ENCODE results near the gene KRT16. TPM values are rescaled to one million over a fixed set of nuclear protein-coding genes. Genes with fewer than 3 reads are reported as not detected.

Gene KRT16
- polyA plus RNA-seq, 12 donors: 0.90 to 3.9 (median 1.5) TPM; not detected in 9

Other genes with a start within 250 kb of the KRT16 start
- gene KRT33B, start 243.0 kb downstream of the KRT16 start, polyA plus RNA-seq (ENCODE audit: insufficient read length in 12 of 12): under 1 TPM in 3 of 12 donors, not detected in 9; 0.13 to 0.15 (median 0.14) TPM
- under 1 TPM in 1 of 12 donors, not detected in 11; 0.33 TPM for gene KRT34, start 230.5 kb downstream of the KRT16 start, polyA plus RNA-seq (ENCODE audit: insufficient read length in 12 of 12)
- gene KRT31, start 215.2 kb downstream of the KRT16 start, polyA plus RNA-seq (ENCODE audit: insufficient read length in 12 of 12): 1 to 10 TPM in 10 of 12 donors, not detected in 2; 3.5 to 6.3 (median 4.4) TPM
- gene KRT37, start 188.2 kb downstream of the KRT16 start, polyA plus RNA-seq (ENCODE audit: insufficient read length in 12 of 12): under 1 TPM in 1 of 12 donors, not detected in 11; 0.29 TPM
- gene KRT38, start 171.8 kb downstream of the KRT16 start, polyA plus RNA-seq (ENCODE audit: insufficient read length in 12 of 12): not detected
- gene KRT32, start 145.4 kb downstream of the KRT16 start, polyA plus RNA-seq (ENCODE audit: insufficient read length in 12 of 12): under 1 TPM in 1 of 12 donors, not detected in 11; 0.55 TPM
- under 1 TPM in 1 of 12 donors, not detected in 11; 0.11 TPM for gene KRT35, start 131.6 kb downstream of the KRT16 start, polyA plus RNA-seq (ENCODE audit: insufficient read length in 12 of 12)
- under 1 TPM in 1 of 12 donors, not detected in 11; 0.23 TPM for gene KRT36, start 122.9 kb downstream of the KRT16 start, polyA plus RNA-seq (ENCODE audit: insufficient read length in 12 of 12)
- gene KRT13, start 107.2 kb downstream of the KRT16 start, polyA plus RNA-seq (ENCODE audit: insufficient read length in 12 of 12): 100 to 1,000 TPM in 3 of 12 donors, 1 to 10 TPM in 2, under 1 TPM in 1, not detected in 6; 0.63 to 746 (median 70.1) TPM
- 100 to 1,000 TPM in 1 of 12 donors, 10 to 100 TPM in 2, 1 to 10 TPM in 2, under 1 TPM in 2, not detected in 5; 0.13 to 365 (median 3.4) TPM for gene KRT15, start 93.9 kb downstream of the KRT16 start, polyA plus RNA-seq (ENCODE audit: insufficient read length in 12 of 12)
- 100 to 1,000 TPM in 1 of 12 donors, 10 to 100 TPM in 3, 1 to 10 TPM in 3, under 1 TPM in 4, not detected in 1; 0.34 to 178 (median 1.4) TPM for gene KRT19, start 84.5 kb downstream of the KRT16 start, polyA plus RNA-seq (ENCODE audit: insufficient read length in 12 of 12)
- gene KRT9, start 40.7 kb downstream of the KRT16 start, polyA plus RNA-seq (ENCODE audit: insufficient read length in 12 of 12): under 1 TPM in 2 of 12 donors, not detected in 10; 0.17 to 0.44 TPM
- gene KRT14, start 25.9 kb downstream of the KRT16 start, polyA plus RNA-seq (ENCODE audit: insufficient read length in 12 of 12): 100 to 1,000 TPM in 1 of 12 donors, 10 to 100 TPM in 2, 1 to 10 TPM in 2, under 1 TPM in 3, not detected in 4; 0.18 to 229 (median 2.1) TPM
- 1,000 to 10,000 TPM in 1 of 12 donors, 100 to 1,000 TPM in 2, 1 to 10 TPM in 2, under 1 TPM in 5, not detected in 2; 0.33 to 1,262 (median 2.2) TPM for gene KRT17, start 11.8 kb upstream of the KRT16 start, polyA plus RNA-seq (ENCODE audit: insufficient read length in 12 of 12)
- gene EIF1, start 76.1 kb upstream of the KRT16 start, polyA plus RNA-seq (ENCODE audit: insufficient read length in 12 of 12): 100 to 1,000 TPM in 11 of 12 donors, not detected in 1; 538 to 938 (median 792) TPM
- gene GAST, start 99.6 kb upstream of the KRT16 start, polyA plus RNA-seq (ENCODE audit: insufficient read length in 12 of 12): not detected
- under 1 TPM in 9 of 12 donors, not detected in 3; 0.03 to 0.23 (median 0.07) TPM for gene HAP1, start 121.9 kb upstream of the KRT16 start, polyA plus RNA-seq (ENCODE audit: insufficient read length in 12 of 12)
- gene JUP, start 173.9 kb upstream of the KRT16 start, polyA plus RNA-seq (ENCODE audit: insufficient read length in 12 of 12): 100 to 1,000 TPM in 1 of 12 donors, 10 to 100 TPM in 10, not detected in 1; 22.8 to 204 (median 36.5) TPM
- 10 to 100 TPM in 11 of 12 donors, not detected in 1; 31.4 to 49.8 (median 35.8) TPM for gene P3H4, start 199.2 kb upstream of the KRT16 start, polyA plus RNA-seq (ENCODE audit: insufficient read length in 12 of 12)
- 100 to 1,000 TPM in 9 of 12 donors, 10 to 100 TPM in 2, not detected in 1; 88.2 to 164 (median 124) TPM for gene FKBP10, start 200.2 kb upstream of the KRT16 start, polyA plus RNA-seq (ENCODE audit: insufficient read length in 12 of 12)
- 10 to 100 TPM in 11 of 12 donors, not detected in 1; 30.4 to 68.2 (median 44.9) TPM for gene NT5C3B, start 223.5 kb upstream of the KRT16 start, polyA plus RNA-seq (ENCODE audit: insufficient read length in 12 of 12)
- gene KLHL10, start 225.1 kb upstream of the KRT16 start, polyA plus RNA-seq (ENCODE audit: insufficient read length in 12 of 12): under 1 TPM in 7 of 12 donors, not detected in 5; 0.12 to 0.48 (median 0.28) TPM

All from muscle of arm (tissue), 12 donors.